ENCODE data around the gene EML6. TPM values are rescaled to one million over a fixed set of nuclear protein-coding genes. Genes with fewer than 3 reads are reported as not detected.
A peak's percentile ranks its signal among the peaks of the same experiment; 100 is the strongest.

EML6 gene
- total RNA-seq, 1 donor from 2014 or later = 0.90 TPM

DNA sequence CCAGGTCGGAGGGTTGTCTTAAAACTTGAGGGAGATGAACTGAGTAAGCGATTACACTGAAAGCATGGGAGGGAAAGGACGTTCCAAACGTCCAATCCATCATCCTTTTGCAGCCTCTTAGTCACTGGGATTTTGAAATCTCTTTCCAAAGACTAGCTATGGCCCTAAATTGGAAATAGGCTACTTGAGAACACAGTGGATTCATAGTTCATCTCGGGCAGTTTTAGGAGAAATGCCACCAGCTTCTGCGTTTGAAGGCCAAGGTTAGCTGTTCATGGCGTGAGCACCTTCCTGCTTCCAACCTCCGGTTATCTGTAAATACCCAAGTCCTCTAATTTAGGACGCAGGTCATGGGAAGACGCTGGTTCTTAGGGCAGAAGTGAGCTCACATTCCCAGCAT lies 821 bp upstream of the EML6 start:
- H3K4me3 Mint-ChIP-seq (ENCODE audit: unreplicated experiment) = peak overlapping the region; percentile 91
- H3K27ac Mint-ChIP-seq (ENCODE audit: unreplicated experiment) = peak overlapping the region; percentile 20
- TF ChIP-seq, protein P1, sequence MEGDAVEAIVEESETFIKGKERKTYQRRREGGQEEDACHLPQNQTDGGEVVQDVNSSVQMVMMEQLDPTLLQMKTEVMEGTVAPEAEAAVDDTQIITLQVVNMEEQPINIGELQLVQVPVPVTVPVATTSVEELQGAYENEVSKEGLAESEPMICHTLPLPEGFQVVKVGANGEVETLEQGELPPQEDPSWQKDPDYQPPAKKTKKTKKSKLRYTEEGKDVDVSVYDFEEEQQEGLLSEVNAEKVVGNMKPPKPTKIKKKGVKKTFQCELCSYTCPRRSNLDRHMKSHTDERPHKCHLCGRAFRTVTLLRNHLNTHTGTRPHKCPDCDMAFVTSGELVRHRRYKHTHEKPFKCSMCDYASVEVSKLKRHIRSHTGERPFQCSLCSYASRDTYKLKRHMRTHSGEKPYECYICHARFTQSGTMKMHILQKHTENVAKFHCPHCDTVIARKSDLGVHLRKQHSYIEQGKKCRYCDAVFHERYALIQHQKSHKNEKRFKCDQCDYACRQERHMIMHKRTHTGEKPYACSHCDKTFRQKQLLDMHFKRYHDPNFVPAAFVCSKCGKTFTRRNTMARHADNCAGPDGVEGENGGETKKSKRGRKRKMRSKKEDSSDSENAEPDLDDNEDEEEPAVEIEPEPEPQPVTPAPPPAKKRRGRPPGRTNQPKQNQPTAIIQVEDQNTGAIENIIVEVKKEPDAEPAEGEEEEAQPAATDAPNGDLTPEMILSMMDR (IDR thresholded peaks at IDR 0.05; ENCODE audit: unreplicated experiment) = no peak
- DNase-seq (ENCODE audit: low spot score) = no peak
- H3K4me1 Mint-ChIP-seq (ENCODE audit: unreplicated experiment) = peaks cover 11% of the 10 kb centered on the region
- H3K36me3 Mint-ChIP-seq (ENCODE audit: low read depth, unreplicated experiment) = peaks cover 3% of the 10 kb centered on the region
- H3K27me3 Mint-ChIP-seq (ENCODE audit: unreplicated experiment) = peaks cover 16% of the 10 kb centered on the region
- no peaks in the 10 kb centered on the region for H3K9me3 Mint-ChIP-seq (ENCODE audit: unreplicated experiment)

GRCh38 chr2:54723996-54724559 lies 616 bp downstream of the EML6 start:
- peaks cover 3% of the 10 kb centered on the region for H3K36me3 Mint-ChIP-seq (ENCODE audit: low read depth, unreplicated experiment)
- H3K9me3 Mint-ChIP-seq (ENCODE audit: unreplicated experiment) = no peaks in the 10 kb centered on the region
- TF ChIP-seq, protein P1 (IDR thresholded peaks at IDR 0.05; ENCODE audit: unreplicated experiment) = no peak
- no peak for DNase-seq (ENCODE audit: low spot score)
- peaks cover 11% of the 10 kb centered on the region for H3K4me1 Mint-ChIP-seq (ENCODE audit: unreplicated experiment)
- H3K27me3 Mint-ChIP-seq (ENCODE audit: unreplicated experiment) = peaks cover 16% of the 10 kb centered on the region
- H3K27ac Mint-ChIP-seq (ENCODE audit: unreplicated experiment) = peak overlapping the region; percentile 20
- peak overlapping the region; percentile 91 for H3K4me3 Mint-ChIP-seq (ENCODE audit: unreplicated experiment)

DNA sequence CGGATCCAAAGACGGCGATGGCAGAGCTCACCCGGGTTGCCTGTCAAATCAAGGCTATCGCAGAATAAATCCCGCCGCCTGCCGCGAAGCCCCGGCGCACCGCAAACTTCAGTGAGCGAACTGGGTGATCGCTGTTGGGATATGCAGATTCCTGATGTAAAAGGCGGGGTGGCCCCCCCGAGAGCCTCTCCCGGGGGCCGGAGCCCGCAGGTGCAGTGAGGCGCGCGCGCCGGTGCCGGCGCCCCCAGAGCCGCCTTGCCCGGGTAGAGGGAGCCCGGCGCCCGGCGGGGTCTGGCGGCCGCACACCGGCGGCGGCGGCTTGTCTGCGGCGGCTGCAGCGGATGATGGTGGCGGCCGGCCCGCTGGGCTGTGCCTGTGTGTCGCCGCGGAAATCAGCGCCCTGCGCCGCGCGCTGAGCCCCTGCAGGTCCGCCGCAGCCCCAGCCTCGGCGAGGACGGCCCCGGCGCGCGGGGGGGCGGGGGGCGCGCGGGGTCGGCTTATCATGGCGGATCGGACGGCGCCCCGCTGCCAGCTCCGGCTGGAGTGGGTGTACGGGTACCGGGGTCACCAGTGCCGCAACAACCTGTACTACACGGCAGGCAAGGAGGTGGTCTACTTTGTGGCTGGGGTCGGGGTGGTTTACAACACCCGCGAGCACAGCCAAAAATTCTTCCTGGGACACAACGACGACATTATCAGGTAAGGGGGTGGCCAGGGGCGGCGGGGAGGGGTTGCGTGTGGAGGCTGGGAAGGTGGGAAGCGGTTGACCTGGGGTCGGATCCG lies 1.3 kb downstream of the EML6 start:
- Mint-ChIP-seq H3K4me3 (ENCODE audit: unreplicated experiment) (peak overlapping the region; percentile 91), H3K9me3 (ENCODE audit: unreplicated experiment) (no peaks in the 10 kb centered on the region), H3K27ac (ENCODE audit: unreplicated experiment) (peak overlapping the region; percentile 30), H3K27me3 (ENCODE audit: unreplicated experiment) (peaks cover 16% of the 10 kb centered on the region), H3K36me3 (ENCODE audit: low read depth, unreplicated experiment) (peaks cover 3% of the 10 kb centered on the region), H3K4me1 (ENCODE audit: unreplicated experiment) (peaks cover 11% of the 10 kb centered on the region)
- TF ChIP-seq, protein P1 (IDR thresholded peaks at IDR 0.05; ENCODE audit: unreplicated experiment) = no peak
- DNase-seq (ENCODE audit: low spot score) = peak; percentile 52

- peak; percentile 4 for DNase-seq (ENCODE audit: low spot score)
- peaks cover 16% of the 10 kb centered on the region for H3K27me3 Mint-ChIP-seq (ENCODE audit: unreplicated experiment)
- no peaks in the 10 kb centered on the region for H3K9me3 Mint-ChIP-seq (ENCODE audit: unreplicated experiment)
- peaks cover 11% of the 10 kb centered on the region for H3K4me1 Mint-ChIP-seq (ENCODE audit: unreplicated experiment)
- H3K36me3 Mint-ChIP-seq (ENCODE audit: low read depth, unreplicated experiment) = peaks cover 3% of the 10 kb centered on the region
- H3K27ac Mint-ChIP-seq (ENCODE audit: unreplicated experiment) = peak overlapping the region; percentile 30
- TF ChIP-seq, protein P1 (IDR thresholded peaks at IDR 0.05; ENCODE audit: unreplicated experiment) = no peak
- peak overlapping the region; percentile 89 for H3K4me3 Mint-ChIP-seq (ENCODE audit: unreplicated experiment)
Observed at GRCh38 chr2:54725343-54726099, 2.1 kb downstream of the EML6 start.
